Stimulated activated CD8-positive, alpha-beta memory T cell treated with anti-CD3 and anti-CD28 coated beads, Interleukin-7, amount 100 ng/mL, for 4 hours (primary cell): ENCODE data around the gene WASL.
A peak's percentile ranks its signal among the peaks of the same experiment; 100 is the strongest.
"Not testable (repeated sequence)": the region's sequence is repeated elsewhere in the genome, so short reads cannot be mapped to it uniquely, and the experiment has no call there.

ENCODE experiments used
- DNase-seq, 2 donors: peaks; one replicate each; pipeline ENCODE4 v3.0.0-alpha.2; 2020; ENCODE audit warnings: low read depth in 2 of 2

Gene WASL

DNA sequence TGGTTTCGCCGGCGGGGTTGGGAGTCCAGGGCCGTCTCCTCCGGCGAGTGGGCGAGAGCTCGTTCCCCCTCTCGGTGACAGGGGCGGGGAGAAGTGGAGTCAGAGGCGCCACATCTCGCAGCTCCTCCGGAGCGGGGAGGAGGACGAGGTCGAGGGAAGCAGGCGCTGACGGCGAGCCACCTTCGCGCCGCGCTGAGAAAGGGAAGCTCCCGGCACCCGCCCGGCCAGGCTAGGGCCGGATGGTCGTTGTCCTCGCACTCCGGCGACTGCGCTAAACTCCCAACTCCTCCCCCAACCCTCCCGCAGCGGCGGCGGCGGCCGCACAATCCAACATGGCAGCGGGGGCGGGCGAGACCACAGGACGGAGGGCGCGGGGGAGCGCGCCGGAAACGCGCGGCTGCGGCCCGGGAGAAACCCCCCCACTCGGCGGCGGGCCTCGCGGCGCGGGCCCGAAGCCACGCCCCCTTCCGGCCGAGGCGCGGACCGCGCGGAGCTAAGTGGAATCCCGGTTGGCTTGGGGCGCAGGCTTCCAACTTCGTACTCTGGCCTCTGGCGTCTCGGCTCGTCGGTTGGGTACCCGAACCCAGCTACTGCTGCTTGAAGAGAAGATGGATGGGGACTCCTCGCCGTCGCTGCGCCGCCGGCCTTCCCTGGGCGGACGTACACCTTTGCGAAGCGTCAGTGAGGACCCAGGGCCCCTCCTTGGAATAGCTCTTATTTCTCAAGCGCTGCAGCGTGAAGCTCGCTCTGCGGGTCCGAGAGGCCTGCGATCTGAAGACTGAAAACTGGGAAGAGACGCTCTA lies at the start of gene WASL:
Gene WASL (minus strand): TSS at position 270 of the 803 bp plus-strand sequence. CDS start 269 bp downstream, at position 1.
- peak; percentile 72 to 86 for DNase-seq

DNA sequence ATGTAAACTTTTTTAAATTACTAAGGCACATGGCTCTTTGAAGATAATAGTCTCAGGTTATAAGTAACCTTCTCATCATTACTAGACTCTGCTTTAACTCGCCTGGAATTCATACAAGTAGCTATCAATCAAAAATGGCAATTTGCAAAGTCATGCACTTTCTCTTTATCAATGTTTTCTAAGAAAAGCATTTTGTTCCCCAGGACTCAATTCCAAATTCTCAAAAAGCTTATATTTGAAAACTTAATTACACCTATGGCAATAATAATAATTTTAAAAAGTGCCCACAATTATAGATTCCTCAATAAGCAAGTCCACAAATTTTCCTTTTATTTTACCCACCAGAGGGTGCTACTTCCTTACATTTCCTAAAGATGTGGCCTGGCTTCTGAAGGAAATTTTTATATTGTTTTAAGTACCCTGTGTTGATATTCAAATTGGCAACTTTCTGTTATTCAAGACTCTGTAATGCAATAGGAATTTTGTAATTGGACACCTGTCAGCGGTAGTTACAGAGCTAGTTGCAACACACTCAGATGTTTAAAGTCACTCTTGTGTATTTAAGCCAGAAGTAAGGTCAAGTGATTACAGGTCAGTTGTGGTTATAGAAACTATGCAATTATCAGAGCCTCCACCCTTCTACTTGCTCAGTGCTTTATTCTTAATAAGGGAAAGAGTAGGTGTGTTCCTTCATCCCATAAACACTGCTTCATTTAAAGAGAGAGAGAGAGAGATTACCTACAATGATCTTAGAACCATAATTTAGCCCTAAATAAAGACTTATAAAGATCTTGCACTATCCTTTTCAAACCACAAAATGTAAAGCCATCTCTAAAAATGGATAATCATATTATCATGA lies 49.1 kb upstream of the WASL start:
- DNase-seq: no peak

DNA sequence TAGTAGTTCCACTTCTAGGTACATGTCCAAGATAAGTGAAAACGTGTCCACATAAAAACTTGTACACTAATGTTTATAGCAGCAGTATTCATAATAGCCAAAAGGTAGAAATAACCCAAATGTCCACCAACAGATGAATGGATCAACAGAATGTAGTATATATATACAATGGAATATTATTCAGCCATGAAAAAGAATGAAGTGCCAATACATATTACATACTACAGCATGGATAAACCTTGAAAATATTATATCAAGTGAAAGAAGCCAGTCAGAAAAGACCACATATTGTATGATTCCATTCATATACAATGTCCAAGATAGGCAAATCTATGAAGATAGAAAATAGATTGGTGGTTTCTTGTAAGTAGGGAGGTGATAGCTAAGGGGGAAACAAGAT lies 47.8 kb upstream of the WASL start:
- no peak for DNase-seq

DNA sequence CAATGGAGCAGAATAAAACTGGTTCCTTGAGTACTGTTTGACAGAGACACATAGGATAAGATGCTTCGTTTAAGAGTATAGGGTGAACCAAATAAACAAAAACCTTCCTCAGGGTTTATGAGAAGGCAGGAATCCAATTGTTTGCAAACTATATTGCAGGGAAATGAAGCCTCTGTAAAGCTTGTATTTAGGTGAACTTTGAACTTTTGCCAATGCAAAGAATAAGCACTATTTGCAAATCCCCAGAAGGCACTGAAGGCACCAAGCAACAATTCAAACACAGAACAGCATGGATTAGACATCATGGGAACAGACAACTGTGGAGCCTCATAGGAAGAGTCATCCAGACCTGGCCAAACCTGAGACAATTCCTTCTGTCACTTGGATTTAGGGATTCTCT lies 47.1 kb upstream of the WASL start:
- no peak for DNase-seq

DNA sequence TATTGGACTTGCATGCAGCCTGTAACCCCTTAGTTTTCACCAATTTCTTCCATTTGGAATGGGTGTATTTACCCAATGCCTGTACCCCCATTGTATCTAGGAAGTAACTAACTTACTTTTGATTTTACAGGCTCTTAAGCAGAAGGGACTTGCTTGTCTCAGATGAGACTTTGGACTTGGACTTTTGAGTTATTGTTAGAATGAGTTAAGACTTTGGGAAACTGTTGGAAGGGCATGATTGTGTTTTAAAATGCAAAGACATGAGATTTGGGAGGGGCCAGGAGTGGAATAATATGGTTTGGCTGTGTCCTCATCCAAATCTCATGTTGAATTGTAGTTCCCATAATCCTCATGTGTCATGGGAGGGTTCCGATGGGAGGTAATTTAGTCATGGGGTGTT lies 46.3 kb upstream of the WASL start:
- not testable (repeated sequence) for DNase-seq

DNA sequence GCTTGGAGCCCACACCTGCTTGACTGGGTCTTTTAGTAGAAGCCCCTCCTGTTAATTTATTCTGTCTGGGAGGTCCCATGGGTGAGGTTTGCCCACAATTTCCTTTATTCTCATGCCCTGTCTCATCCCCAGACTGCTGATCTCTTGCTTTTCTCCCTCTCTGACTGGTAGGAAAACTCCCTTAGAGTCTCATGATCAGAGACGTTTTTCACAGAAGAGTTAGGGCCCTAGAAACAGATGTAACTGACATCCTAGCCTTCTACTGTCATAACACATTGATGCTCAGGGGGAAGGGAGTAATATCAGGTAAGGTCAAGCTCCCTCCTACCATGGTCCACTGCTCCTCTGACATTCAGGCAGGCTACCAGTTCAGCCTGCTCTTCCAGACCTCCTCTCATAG lies 43.7 kb upstream of the WASL start:
- DNase-seq: no peak

DNA sequence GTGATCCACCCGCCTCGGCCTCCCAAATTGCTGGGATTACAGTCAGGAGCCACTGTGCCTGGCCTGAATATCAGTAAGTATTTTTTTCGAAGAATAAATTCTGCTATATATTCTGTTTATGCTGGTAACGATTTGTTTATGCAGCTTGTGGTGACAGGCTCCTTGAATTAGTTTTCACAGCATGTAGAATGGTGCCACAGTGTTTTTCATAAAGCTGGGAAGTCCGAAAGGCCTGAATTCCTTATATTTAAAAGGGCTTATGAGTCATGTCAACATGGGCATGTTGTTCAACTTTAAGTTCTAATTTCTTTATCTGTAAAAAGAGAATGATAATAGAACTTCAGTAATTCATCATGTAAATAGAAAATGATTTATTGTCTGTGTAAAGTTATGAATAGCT lies 42.2 kb upstream of the WASL start:
- no peak for DNase-seq

DNA sequence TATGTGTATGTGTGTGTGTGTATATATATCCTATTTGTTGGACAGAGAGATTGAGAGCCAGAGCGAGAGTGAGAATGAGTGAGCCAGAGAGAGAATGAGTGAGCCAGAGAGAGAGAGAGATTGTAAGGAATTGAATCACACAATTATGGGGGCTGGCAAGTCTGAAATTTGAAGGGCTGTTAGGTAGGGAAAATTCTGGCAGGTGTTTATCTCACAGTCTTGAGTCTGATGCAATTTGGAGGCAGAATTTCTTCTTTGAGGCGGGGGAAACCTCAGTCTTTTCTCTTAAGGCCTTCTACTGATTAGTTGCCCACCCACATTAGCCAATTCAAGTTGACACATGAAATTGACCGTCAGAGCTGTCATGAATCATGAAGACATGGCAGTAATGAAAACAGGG lies 41.0 kb upstream of the WASL start:
- DNase-seq: no peak

DNA sequence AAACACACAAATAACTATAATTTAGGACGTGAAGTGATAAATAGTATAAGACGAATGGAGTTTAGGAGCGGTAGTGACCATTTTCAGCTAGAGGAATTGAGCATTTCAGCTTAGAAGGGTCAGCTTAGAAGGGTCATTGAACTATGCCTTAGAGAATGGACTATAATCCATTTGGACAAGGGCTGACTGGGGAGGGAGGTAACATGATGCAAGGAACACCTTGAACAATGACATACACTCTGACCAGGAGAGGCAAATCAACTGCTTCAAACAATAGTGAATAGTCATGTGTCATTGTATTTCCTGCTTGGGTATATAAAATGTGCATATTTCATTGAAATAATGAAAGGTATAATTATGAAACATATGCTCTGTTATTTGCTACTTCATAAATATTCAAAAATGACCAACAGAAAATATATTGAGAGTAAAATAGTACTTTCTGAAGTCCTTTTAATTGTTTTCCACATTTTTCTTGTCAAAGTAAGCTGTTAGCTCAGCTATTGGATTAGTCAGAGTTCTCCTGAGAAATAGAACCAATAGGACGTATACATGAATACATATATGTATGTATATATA lies 40.5 kb upstream of the WASL start:
- DNase-seq: no peak

DNA sequence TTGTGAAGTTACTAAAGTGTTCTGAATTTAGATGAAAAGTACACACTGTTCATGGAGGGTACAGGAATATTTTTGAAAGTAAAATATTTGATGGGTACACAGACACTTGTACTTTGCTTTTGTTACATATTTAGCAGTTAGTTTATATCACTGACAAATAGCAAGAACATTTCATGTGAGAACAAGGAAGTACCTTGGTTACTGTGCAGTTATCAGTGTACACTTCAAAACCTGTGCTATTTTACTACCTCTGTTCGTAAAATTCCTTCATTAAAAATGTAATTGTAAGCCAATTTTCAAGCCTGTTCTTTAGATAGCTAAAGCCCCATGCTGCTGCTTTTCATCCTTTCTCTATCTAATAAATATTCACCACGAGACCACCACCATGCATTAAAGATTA lies 39.8 kb upstream of the WASL start:
- no peak for DNase-seq

DNA sequence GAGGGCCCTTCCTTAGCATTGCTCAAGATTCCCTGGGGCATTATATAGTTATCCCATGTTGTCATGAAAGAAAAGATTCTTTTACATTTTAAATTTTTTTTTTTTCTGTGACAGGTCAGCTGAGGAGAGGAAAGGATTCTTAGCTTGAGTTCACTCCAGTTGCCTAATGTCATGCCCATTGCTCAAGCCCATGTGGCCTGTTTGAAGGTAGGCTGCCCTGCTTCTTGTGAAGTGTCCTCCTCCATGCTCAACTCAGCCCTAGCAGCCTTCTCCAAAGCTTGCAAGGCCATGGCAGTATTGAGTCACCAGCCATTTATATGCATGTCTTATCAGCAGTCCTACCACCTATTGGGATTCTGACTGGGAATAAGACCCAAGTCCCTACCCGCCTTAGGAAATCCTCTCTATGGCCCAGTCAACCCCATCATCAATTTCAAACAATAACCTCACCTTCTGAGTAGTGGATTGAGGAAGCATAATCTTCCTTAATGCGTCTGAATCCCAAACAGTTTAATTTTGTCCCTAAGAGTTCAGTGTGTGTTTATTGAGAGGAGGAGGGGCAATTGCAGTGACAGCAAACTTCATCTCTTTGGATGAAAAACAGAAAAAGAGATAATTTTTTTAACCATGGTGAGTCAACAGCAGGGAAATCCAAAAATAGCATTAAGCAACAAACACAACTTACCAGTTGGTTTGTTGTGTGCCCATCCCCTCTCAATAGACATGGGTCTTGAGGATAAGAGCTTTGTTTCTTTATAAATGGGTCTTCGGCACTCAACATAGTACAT lies 38.6 kb upstream of the WASL start:
- no peak for DNase-seq

DNA sequence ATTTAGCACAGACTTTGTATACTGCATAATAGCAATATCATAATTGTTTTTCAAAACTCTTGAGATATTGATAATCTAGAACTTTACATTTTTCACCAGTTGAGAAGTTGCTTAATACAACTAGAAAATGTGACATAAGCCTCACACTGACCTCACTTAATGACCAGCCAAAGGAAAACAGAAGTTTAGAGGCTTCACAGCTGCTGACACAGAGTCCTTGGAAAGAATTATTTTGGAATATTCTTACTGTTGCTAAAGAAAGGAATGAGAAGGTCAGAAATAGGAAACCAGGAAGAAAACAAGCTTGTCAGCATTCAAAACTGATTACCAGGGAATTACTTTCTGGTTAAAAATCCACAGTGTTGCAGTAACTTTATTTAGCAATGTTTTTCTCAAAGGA lies 35.5 kb upstream of the WASL start:
- DNase-seq: no peak

DNA sequence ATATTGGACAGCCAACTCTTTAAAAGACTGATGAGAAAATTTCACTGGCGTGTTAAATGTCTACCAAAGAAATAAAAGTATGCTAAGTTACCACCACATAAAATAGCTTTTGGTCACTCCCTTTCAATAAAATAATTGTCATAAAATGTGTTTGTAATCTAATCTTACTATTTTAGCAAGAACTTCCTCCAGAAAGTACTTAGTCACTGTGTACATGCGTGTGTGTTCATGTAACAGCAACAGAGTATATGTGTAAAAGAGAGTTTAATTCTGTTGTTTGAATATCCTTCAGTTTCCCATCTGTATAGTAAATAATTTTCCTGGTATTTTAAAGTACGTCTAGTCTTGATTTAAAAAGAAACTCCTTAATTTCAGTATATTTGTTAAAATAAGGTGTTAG lies 35.0 kb upstream of the WASL start:
- no peak for DNase-seq

DNA sequence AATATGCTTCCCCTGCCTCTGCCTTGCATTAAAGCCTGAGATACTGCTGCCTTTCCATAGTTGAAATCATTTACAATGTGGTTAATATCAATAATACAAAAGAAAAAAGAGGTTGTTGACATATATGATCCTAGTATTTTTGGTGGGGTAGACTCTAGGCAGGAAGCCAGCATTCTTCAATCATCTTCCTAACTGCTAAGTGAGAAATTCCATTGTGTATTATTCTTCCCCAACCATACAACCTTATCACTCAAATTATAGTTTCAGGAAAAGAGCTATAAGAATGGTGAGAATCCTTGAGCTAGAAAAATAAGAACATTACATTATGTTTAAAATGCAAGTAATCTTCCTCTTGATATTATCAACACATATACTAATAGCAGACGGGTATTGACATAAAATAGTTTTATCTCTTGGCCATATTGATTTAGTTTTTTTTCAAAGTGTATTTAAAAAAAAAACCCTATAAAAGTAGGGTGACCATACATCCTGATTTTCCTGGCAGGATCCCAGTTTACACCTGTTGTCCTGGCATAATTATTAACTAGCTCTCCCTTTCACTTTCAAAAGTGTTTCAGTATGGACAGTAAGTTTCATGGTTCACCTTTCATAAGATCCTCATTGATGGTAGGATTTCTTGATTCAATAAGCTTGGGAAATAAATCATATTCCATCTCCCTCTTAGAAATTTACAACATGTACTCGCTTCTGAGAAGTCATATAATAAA lies 33.4 kb upstream of the WASL start:
- DNase-seq: no peak

DNA sequence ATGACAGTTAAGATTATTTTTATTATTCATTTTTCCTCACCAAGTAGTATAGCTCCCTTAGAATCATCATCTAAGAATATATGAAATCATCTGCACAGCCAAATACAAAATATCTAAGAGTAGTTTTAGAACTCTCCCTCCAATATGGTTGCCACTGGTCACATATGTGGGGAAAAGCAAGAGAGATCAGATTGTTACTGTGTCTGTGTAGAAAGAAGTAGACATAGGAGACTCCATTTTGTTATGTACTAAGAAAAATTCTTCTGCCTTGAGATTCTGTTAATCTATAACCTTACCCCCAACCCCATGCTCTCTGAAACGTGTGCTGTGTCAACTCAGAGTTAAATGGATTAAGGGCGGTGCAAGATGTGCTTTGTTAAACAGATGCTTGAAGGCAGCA lies 31.7 kb upstream of the WASL start:
- DNase-seq: not testable (repeated sequence)

DNA sequence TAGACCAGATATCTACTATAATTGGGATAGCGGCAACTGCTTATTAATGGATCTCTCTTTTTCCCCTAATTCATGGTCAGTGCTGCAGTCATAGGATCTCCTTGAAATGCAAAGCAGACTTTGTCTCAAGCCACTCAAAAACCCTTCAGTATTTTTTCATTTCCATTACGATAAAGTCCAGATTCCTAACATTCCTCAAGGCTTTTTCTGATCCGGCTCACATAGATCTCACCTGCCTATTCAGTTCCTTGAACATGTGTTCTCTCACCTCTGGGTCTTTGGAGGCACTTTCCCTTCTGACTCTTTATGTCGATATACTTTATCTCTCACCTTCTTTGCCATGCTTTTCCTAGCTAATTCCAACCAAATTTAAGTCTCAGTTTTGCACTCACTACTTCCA lies 25.7 kb upstream of the WASL start:
- DNase-seq: no peak

DNA sequence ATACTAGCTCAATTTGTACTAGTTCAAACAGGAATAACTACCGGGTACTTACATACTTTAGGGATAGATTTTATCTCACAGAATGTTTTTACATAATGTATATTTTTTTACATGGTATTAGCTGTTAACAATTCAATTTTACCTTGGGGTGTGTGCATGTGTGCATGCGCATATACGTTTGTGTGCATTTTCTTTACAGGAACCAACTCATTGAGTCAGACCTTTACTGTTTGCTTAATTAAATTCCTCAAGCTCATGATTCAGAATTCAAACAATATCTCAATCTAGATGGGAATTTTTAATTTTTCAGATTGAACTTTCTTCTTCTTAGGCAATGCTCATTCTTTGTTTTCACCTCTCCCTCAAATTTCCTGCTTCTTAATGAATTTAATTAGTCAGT lies 24.7 kb upstream of the WASL start:
- no peak for DNase-seq

DNA sequence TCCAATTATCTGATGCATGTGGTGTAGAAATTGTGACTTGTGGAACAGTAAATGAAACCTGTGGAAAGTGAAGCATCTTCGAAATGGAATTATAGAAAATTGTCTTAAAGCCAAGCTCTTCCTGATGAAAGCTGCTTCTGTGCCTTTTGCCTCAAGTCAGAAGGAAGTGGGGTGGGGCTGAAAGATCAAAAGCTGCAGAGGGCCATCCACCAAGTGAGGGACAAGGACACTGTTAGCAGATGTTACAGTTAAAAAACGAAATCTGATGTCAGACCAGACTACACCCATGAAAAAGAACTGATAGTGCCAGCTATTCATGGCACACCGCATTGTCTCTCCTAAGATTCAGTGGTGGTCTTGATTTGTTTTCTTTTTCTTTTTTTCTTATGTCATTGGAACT lies 23.8 kb upstream of the WASL start:
- no peak for DNase-seq

DNA sequence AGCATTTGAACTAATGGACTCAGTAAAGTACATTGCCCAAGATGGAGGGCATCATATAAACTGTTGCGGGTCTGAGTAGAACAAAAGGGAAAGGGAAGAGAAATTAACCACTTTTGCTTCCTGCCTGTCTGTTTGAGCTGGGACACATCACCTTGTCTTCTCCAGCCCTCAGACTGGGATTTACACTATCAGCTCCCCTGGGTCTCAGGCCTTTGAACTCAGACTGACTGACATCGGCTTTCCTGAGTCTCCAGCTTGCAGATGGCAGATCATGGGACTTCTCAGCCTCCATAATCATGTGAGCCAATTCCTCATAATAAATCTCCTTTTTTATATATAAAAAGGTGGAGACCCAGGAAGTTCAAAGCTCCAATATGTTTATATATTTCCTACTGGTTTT lies 23.0 kb upstream of the WASL start:
- no peak for DNase-seq

DNA sequence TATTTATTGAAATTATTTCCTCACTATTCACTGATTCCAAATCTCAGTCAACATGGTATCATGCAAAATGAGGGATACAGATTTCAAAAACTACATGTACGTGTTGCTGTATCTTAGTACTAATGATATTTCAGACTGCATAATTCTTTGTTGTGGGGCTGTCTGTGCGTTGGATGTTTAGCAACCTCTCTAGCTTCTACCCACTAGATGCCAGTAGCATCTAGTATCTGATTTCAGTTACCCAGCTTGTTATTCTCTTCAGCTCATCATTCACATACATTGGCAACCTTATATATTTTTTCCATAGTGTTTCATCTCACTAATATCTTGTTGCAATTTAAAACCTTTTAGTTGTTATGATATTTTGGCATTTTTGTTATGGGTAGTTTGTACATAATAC lies 22.5 kb upstream of the WASL start:
- no peak for DNase-seq

DNA sequence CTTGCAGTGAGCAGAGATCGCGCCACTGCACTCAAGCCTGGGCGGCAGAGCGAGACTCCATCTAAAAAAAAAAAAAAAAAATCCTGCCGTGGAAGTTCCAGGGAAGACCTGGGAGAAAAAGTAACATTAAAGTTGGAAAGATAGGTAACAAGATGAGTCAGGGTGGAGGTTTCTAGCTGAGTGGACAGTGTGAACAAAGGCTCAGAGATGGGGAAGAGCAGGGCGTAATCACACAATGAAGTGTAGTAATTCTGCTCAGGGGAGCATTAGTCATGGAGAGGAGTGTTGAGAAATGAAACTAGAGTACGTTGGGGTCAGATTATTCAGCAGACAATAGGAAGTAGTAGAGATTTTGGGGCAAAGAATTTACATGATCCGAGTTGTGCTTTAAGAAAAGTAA lies 21.6 kb upstream of the WASL start:
- DNase-seq: no peak
